HFF-Myc (cell line): Measurements from ENCODE around the gene MND1.
"Not testable (repeated sequence)": the region's sequence is repeated elsewhere in the genome, so short reads cannot be mapped to it uniquely, and the experiment has no call there.

Experiments used
- DNase-seq: peaks from one replicate; pipeline ENCODE4 v3.0.0-alpha.2; 2011; ENCODE audit warnings: low read depth; ENCODE audit errors: extremely low read depth
- H3K4me3 ChIP-seq: replicated peaks from 2 replicates; pipeline ENCODE4 v1.5.1; 2011; ENCODE audit warnings: low read depth, mild to moderate bottlenecking, control low read depth, low read length
- TF ChIP-seq, protein P1 (sequence below): IDR thresholded peaks from 2 replicates; pipeline ENCODE4 v1.5.1; 2012; ENCODE audit warnings: mild to moderate bottlenecking, low read depth, low read length, control low read depth; ENCODE audit errors: missing control alignments

The MND1 gene

DNA sequence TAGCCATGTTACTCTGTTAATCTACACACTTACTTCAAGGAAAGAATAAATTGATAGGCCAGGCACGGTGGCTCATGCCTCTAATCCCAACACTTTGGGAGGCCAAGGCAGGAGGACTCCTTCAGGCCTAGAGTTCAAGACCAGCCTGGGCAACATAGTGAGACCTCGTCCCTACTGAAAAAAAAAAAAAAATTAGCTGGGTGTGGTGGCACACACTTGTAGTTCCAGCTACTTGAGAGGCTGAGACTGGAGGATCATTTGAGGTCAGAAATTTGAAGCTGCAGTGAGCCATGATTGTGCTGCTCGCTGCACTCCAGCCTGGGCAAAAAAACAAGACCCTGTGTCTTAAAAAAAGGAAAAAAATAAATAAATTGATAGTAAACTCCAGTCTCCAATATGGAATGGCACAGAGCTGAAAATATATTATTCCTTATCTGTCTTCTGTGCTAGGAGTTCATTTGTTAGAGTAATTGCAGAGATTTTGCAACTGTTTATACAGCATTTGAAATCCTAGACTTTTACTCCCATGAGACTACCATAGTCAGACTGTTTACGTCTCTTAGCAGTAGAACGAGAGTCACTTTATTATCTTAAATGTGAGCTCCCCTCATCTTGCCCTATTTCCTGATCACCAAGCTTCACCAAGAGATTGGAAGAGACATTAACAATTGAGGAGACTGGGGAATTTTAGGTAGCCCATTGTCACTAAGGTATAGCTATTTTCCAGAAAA lies 102.9 kb downstream of the MND1 start:
- TF ChIP-seq, protein P1, sequence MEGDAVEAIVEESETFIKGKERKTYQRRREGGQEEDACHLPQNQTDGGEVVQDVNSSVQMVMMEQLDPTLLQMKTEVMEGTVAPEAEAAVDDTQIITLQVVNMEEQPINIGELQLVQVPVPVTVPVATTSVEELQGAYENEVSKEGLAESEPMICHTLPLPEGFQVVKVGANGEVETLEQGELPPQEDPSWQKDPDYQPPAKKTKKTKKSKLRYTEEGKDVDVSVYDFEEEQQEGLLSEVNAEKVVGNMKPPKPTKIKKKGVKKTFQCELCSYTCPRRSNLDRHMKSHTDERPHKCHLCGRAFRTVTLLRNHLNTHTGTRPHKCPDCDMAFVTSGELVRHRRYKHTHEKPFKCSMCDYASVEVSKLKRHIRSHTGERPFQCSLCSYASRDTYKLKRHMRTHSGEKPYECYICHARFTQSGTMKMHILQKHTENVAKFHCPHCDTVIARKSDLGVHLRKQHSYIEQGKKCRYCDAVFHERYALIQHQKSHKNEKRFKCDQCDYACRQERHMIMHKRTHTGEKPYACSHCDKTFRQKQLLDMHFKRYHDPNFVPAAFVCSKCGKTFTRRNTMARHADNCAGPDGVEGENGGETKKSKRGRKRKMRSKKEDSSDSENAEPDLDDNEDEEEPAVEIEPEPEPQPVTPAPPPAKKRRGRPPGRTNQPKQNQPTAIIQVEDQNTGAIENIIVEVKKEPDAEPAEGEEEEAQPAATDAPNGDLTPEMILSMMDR, result no peak
- no peak for DNase-seq
- no peak overlapping the region for H3K4me3 ChIP-seq

DNA sequence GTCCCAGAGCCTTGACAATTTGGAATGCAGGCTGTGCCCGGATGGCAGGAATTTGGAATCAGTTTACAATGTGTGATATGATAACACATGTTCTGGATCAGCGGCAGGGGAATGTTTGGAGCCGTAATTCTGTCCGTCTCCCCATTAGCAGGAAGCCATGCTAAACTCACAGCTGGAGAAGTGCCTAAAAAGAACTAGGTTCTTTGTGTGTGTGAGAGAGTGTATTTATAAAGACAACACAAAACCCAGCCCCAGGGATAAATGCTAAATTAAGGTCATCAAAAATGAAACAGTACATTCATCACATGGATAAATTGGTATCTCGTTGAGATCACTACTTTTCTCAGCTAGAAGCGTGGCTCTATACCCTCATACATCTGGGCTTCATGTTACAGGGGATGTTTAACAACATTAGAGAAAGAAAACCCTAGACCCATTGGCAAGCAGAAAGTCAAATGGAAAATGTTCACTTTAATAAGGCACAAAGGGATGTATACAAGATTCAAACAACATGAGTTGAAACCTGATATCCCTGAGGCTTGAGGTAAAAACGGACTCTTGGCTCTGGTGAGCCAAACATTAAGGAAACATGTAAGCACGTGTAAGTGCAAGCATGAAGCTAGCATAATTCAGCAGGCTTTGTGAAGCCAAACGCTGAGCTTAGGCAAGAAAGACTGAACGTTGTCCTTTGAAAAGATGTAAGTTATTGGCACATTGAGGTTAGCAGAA lies 103.7 kb downstream of the MND1 start:
- TF ChIP-seq, protein P1, result no peak
- DNase-seq, result no peak
- peak overlapping the region; percentile 8; the same call in 1 of the 2 replicates for H3K4me3 ChIP-seq

- DNase-seq, result no peak
- no peak overlapping the region for H3K4me3 ChIP-seq
- TF ChIP-seq, protein P1, result no peak
Observed at GRCh38 chr4:153449338-153449737, 104.8 kb downstream of the MND1 start.

DNA sequence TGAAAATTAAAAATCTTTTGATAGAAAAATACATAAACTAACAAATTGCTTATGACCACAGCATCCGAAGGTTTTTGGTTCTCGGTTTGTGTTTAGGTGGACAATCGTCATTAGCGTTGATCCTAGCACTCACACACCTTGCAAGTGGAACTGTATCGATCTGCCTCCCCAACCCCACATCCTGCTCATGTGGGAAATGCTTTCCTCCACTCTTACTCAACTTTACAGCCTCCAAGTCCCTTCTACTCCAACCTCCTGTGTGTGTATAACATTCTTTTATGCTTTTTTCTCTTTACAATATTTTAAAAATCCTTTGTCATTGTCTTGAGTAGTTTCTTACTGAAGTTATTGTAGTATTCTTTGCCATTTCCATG lies 106.0 kb downstream of the MND1 start:
- no peak for DNase-seq
- no peak overlapping the region for H3K4me3 ChIP-seq
- TF ChIP-seq, protein P1, result no peak

- not testable (repeated sequence) for H3K4me3 ChIP-seq, DNase-seq
Observed at GRCh38 chr4:153451145-153451544, 106.7 kb downstream of the MND1 start.

DNA sequence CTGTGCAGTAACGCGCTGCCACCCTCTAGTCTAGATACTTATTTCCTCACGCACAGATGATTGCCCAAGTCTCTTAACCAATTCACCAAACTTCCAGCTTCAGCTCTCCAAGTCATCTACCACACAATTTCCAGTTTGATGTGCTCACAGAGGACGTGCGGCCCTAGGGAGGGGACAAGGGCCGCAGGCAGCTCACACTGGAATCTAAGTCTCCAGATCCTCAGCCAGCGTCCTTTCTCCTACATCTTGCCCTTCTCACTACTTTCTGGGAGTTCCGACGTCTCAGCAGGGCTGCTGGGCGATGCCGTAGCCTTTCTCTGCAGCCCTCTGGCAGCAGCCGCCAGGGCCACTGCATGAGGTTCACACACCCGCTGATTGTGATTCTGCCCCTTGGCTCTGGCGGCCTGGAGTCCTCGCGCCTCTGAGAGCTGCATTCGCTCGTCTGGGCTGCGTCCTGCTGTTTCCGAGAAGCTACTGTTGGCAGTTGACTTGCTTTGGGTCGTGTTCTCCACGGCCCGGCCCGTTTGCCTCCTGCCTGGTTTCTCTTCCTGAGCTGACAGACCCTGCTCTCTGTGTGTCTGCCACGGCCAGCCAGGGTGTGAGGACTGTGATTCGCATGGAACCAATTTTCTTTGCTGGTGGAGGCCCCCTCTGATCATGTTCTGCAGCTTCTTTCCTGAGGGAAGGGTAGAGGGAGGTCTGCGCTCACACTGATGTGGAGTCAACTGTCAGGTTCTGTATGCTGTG lies 107.6 kb downstream of the MND1 start:
- no peak overlapping the region for H3K4me3 ChIP-seq
- DNase-seq, result no peak
- TF ChIP-seq, protein P1, result no peak
